ENCODE results near the gene MPZL2. TPM values are rescaled to one million over a fixed set of nuclear protein-coding genes. Genes with fewer than 3 reads are reported as not detected.

MPZL2 gene
- total RNA-seq, 2 donors from 2014 or later: 58.8 to 114 TPM

- Histone ChIP-seq H3K36me3 (no peaks in the 10 kb centered on the region), H3K9ac (ENCODE audit: low read depth in 2 of 2, low read length in 2 of 2) (no peak overlapping the region), H3K27ac (peak overlapping the region; percentile 42), H3K9me3 (no peaks in the 10 kb centered on the region), H3K4me1 (peaks cover 8% of the 10 kb centered on the region), H3K4me3 (no peak overlapping the region), H3K27me3 (no peaks in the 10 kb centered on the region)
- intact Hi-C loops (cut with DNase I): no loop called here
- DNase-seq: no peak
- TF ChIP-seq, protein P1, sequence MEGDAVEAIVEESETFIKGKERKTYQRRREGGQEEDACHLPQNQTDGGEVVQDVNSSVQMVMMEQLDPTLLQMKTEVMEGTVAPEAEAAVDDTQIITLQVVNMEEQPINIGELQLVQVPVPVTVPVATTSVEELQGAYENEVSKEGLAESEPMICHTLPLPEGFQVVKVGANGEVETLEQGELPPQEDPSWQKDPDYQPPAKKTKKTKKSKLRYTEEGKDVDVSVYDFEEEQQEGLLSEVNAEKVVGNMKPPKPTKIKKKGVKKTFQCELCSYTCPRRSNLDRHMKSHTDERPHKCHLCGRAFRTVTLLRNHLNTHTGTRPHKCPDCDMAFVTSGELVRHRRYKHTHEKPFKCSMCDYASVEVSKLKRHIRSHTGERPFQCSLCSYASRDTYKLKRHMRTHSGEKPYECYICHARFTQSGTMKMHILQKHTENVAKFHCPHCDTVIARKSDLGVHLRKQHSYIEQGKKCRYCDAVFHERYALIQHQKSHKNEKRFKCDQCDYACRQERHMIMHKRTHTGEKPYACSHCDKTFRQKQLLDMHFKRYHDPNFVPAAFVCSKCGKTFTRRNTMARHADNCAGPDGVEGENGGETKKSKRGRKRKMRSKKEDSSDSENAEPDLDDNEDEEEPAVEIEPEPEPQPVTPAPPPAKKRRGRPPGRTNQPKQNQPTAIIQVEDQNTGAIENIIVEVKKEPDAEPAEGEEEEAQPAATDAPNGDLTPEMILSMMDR (IDR thresholded peaks at IDR 0.05): no peak
These were observed 48.3 kb downstream of the MPZL2 start for GRCh38 chr11:118215765-118216164.

- Histone ChIP-seq H3K4me3 (no peak overlapping the region), H3K9me3 (no peaks in the 10 kb centered on the region), H3K27ac (peak overlapping the region; percentile 42), H3K27me3 (no peaks in the 10 kb centered on the region), H3K9ac (ENCODE audit: low read depth in 2 of 2, low read length in 2 of 2) (no peak overlapping the region), H3K4me1 (peaks cover 8% of the 10 kb centered on the region), H3K36me3 (no peaks in the 10 kb centered on the region)
- DNase-seq: no peak
- intact Hi-C loops (cut with DNase I): no loop called here
- TF ChIP-seq, protein P1 (IDR thresholded peaks at IDR 0.05): no peak
These were observed 48.8 kb downstream of the MPZL2 start for GRCh38 chr11:118215262-118215661.

- DNase-seq: peak; percentile 42
- Histone ChIP-seq H3K9me3 (no peaks in the 10 kb centered on the region), H3K4me1 (peaks cover 8% of the 10 kb centered on the region), H3K27ac (peak overlapping the region; percentile 73), H3K9ac (ENCODE audit: low read depth in 2 of 2, low read length in 2 of 2) (peak overlapping the region in 1 of 2 donors; percentile 14), H3K36me3 (no peaks in the 10 kb centered on the region), H3K27me3 (no peaks in the 10 kb centered on the region), H3K4me3 (no peak overlapping the region)
- TF ChIP-seq, protein P1 (IDR thresholded peaks at IDR 0.05): no peak
- intact Hi-C loops (cut with DNase I): no loop called here
These were observed 49.7 kb downstream of the MPZL2 start for GRCh38 chr11:118214210-118214914.

- no peaks in the 10 kb centered on the region for H3K9me3 ChIP-seq
- H3K27ac ChIP-seq: peak overlapping the region; percentile 73
- DNase-seq: peak; percentile 68
- H3K9ac ChIP-seq (ENCODE audit: low read depth in 2 of 2, low read length in 2 of 2): peak overlapping the region in 1 of 2 donors; percentile 14
- TF ChIP-seq, protein P1 (IDR thresholded peaks at IDR 0.05): no peak
- H3K36me3 ChIP-seq: no peaks in the 10 kb centered on the region
- no peaks in the 10 kb centered on the region for H3K27me3 ChIP-seq
- intact Hi-C loops (cut with DNase I): no loop called here
- H3K4me3 ChIP-seq: no peak overlapping the region
- peaks cover 8% of the 10 kb centered on the region for H3K4me1 ChIP-seq
These were observed 50.3 kb downstream of the MPZL2 start for GRCh38 chr11:118213781-118214180.

DNA sequence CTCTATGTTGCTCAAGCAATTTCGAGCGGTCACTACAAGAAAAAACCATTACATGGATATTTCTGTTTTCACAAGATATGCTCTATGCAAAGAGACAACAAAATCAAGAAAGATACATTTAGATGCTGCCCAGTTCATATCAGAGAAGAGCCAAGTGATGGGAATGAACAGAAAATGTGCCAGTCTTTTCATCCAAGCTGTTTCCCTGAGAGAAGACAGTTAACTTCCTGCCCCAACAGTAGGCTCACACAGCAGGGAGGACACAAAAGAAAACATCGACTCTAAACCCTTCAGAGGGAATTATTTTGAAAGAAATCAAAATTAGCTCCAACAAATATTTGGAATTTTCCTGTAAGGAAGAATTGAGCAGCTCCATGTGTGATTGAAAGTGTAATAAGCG is 50.9 kb downstream of the MPZL2 start:
- no peak overlapping the region for H3K9ac ChIP-seq (ENCODE audit: low read depth in 2 of 2, low read length in 2 of 2)

More for the DNA sequence above, 50.9 kb downstream of the MPZL2 start:
- H3K27me3 ChIP-seq: no peaks in the 10 kb centered on the region
- intact Hi-C loops (cut with DNase I): no loop called here
- no peak overlapping the region for H3K4me3 ChIP-seq
- TF ChIP-seq, protein P1 (IDR thresholded peaks at IDR 0.05): no peak
- no peaks in the 10 kb centered on the region for H3K36me3 ChIP-seq
- no peaks in the 10 kb centered on the region for H3K9me3 ChIP-seq
- peaks cover 8% of the 10 kb centered on the region for H3K4me1 ChIP-seq
- no peak for DNase-seq
- H3K27ac ChIP-seq: peak overlapping the region; percentile 73

Data from colonic mucosa (tissue), 4 donors.